HG02642 (cell line): ENCODE measurements around the gene C4orf17.
"Not testable (repeated sequence)": the region's sequence is repeated elsewhere in the genome, so short reads cannot be mapped to it uniquely, and the experiment has no call there.

ENCODE experiments used
- ATAC-seq: cut with Tn5 transposase; IDR thresholded peaks from one replicate; pipeline ENCODE4 v1.9.1; 2021; ENCODE audit warnings: mild to moderate bottlenecking; ENCODE audit not compliant: unreplicated experiment, poor library complexity

Gene C4orf17

GRCh38 chr4:99510721-99511120, at the start of gene C4orf17:
Gene C4orf17, plus strand, starts transcription at chr4:99511021. Its CDS starts 2,061 bp downstream, at chr4:99513082.
- ATAC-seq, result no peak

GRCh38 chr4:99461623-99462401, 49.0 kb upstream of the C4orf17 start:
- ATAC-seq, result no peak

- ATAC-seq, result peak; percentile 96
Observed at GRCh38 chr4:99462875-99463464, 47.9 kb upstream of the C4orf17 start.

- no peak for ATAC-seq
Observed at GRCh38 chr4:99463566-99463965, 47.3 kb upstream of the C4orf17 start.

- no peak for ATAC-seq
Observed at GRCh38 chr4:99467887-99468286, 42.9 kb upstream of the C4orf17 start.

- no peak for ATAC-seq
Observed at GRCh38 chr4:99468889-99469288, 41.9 kb upstream of the C4orf17 start.

- no peak for ATAC-seq
Observed at GRCh38 chr4:99471349-99471748, 39.5 kb upstream of the C4orf17 start.

- no peak for ATAC-seq
Observed at GRCh38 chr4:99471896-99472295, 38.9 kb upstream of the C4orf17 start.

GRCh38 chr4:99473131-99473530, 37.7 kb upstream of the C4orf17 start:
- no peak for ATAC-seq

- no peak for ATAC-seq
Observed at GRCh38 chr4:99483636-99484035, 27.2 kb upstream of the C4orf17 start.

- no peak for ATAC-seq
Observed at GRCh38 chr4:99485212-99485611, 25.6 kb upstream of the C4orf17 start.

- ATAC-seq, result not testable (repeated sequence)
Observed at GRCh38 chr4:99486648-99487047, 24.2 kb upstream of the C4orf17 start.

GRCh38 chr4:99490286-99490685, 20.5 kb upstream of the C4orf17 start:
- no peak for ATAC-seq

GRCh38 chr4:99504804-99505502, 5.9 kb upstream of the C4orf17 start:
- no peak for ATAC-seq

GRCh38 chr4:99506781-99507180, 4.0 kb upstream of the C4orf17 start:
- ATAC-seq, result no peak

- no peak for ATAC-seq
Observed at GRCh38 chr4:99507349-99507748, 3.5 kb upstream of the C4orf17 start.

- no peak for ATAC-seq
Observed at GRCh38 chr4:99507762-99508161, 3.1 kb upstream of the C4orf17 start.

GRCh38 chr4:99518601-99519295, 7.9 kb downstream of the C4orf17 start:
- no peak for ATAC-seq

- no peak for ATAC-seq
Observed at GRCh38 chr4:99529228-99529627, 18.4 kb downstream of the C4orf17 start.

- ATAC-seq, result no peak
Observed at GRCh38 chr4:99529956-99530355, 19.1 kb downstream of the C4orf17 start.

GRCh38 chr4:99534699-99535098, 23.9 kb downstream of the C4orf17 start:
- ATAC-seq, result not testable (repeated sequence)
